Measurements from ENCODE around the gene C16orf96. TPM values are rescaled to one million over a fixed set of nuclear protein-coding genes. Genes with fewer than 3 reads are reported as not detected.

Gene C16orf96
- total and polyA plus RNA-seq, 2 of the 8 experiments (the other 6 are each of a cell fraction or from before 2014, with no cell fraction given): 1.0 to 1.3 TPM

- peak; percentile 89 for TF ChIP-seq MAX (IDR thresholded peaks at IDR 0.05)
- peak in 2 of 3 experiments; percentile 64 to 86; a peak in 3 of 4 replicates for TF ChIP-seq CTCF (IDR thresholded peaks at IDR 0.05; ENCODE audit: control extremely low read depth in 1 of 3, insufficient read depth in 1 of 3, low read depth in 1 of 3, low read length in 3 of 3)
- TF ChIP-seq CREB1 (IDR thresholded peaks at IDR 0.05): peak; percentile 95
- TF ChIP-seq EZH2 (IDR thresholded peaks at IDR 0.05; ENCODE audit: low read depth, low read length, severe bottlenecking): no peak
- no peak for TF ChIP-seq KDM1A (IDR thresholded peaks at IDR 0.05; ENCODE audit: borderline replicate concordance, low read length)
- no peak for TF ChIP-seq MAFK (IDR thresholded peaks at IDR 0.05; ENCODE audit: low read depth, low read length)
- no peak for TF ChIP-seq CHD1 (IDR thresholded peaks at IDR 0.05; ENCODE audit: low read depth, low read length)
- peak; percentile 54 for TF ChIP-seq SP2 (IDR thresholded peaks at IDR 0.05; ENCODE audit: low read length)
- no peak for TF ChIP-seq CBX8 (IDR thresholded peaks at IDR 0.05; ENCODE audit: borderline replicate concordance, low read depth, low read length)
- no peak for TF ChIP-seq CTBP2 (IDR thresholded peaks at IDR 0.05; ENCODE audit: borderline replicate concordance, insufficient read depth, insufficient read length, low read length)
- TF ChIP-seq POU5F1 (IDR thresholded peaks at IDR 0.05; ENCODE audit: low read depth, low read length): no peak
- no peak for TF ChIP-seq SIRT6 (IDR thresholded peaks at IDR 0.05; ENCODE audit: low read length)
- TF ChIP-seq ASH2L (IDR thresholded peaks at IDR 0.05; ENCODE audit: low read length): peak; percentile 61
- TF ChIP-seq KDM4A (IDR thresholded peaks at IDR 0.05; ENCODE audit: low read depth, low read length, severe bottlenecking): peak; percentile 56
- no peak; the same call in none of the 2 replicates for TF ChIP-seq ATF2 (IDR thresholded peaks at IDR 0.05; ENCODE audit: low read length)
- TF ChIP-seq CHD2 (IDR thresholded peaks at IDR 0.05; ENCODE audit: low read length): peak; percentile 98
- TF ChIP-seq POLR2A (IDR thresholded peaks at IDR 0.05; ENCODE audit: control extremely low read depth in 1 of 2, low read depth in 2 of 2, low read length in 2 of 2): peak in 1 of 2 experiments; percentile 61; a peak in 1 of 3 replicates
- TF ChIP-seq SP4 (IDR thresholded peaks at IDR 0.05; ENCODE audit: low read length): no peak; the same call in 1 of the 2 replicates
- TF ChIP-seq RXRA (IDR thresholded peaks at IDR 0.05; ENCODE audit: insufficient read depth, low read depth, low read length): no peak
- TF ChIP-seq RNF2 (IDR thresholded peaks at IDR 0.05; ENCODE audit: borderline replicate concordance, low read depth, low read length, missing control alignments, poor library complexity, severe bottlenecking): no peak
These were observed 60.1 kb downstream of the C16orf96 start (continued) for GRCh38 chr16:4616047-4616811.

Data from H1 (cell line).